ENCODE data around the gene KCNIP3.

DNA sequence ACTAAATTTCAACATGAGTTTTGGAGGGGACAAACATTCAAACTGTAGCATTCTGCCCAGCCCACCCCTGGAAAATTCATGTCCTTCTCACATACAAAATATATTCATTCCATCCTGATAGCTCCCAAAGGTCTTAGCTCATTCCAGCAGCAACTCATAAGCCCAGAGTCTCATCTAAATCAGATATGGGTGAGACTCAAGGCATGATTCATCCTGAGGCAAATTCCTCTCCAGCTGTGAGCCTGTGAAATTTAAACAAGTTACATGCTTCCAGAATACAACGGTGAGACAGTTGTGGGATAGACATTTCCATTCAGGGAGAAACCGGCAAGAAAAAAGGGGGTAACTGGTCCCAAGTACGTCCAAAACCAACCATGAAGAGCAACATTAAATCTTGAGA is 61.9 kb downstream of the KCNIP3 start:
- TF ChIP-seq CTCF (conservative IDR thresholded peaks at IDR 0.05) (no peak), ZFX (IDR thresholded peaks at IDR 0.05) (no peak)

Data from C4-2B (cell line).